Measurements from ENCODE around the gene PTGES3.
"Not testable (repeated sequence)": the region's sequence is repeated elsewhere in the genome, so short reads cannot be mapped to it uniquely, and the experiment has no call there.

PTGES3 gene

DNA sequence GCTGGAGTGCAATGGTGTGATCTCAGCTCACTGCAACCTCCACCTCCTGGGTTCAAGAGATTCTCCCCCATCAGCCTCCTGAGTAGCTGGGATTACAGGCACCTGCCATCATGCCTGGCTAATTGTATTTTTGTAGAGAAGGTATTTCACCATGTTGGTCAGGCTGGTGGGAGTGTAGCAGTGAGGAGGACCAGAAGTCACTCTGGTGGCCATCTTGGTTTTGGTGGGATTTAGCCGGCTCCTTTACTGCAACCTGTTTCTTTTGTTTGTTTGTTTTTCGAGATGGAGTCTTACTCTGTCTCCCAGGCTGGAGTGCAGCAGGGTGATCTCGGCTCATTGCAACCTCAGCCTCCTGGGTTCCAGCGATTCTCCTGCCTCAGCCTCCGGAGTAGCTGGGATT is 16.4 kb upstream of the PTGES3 start:
- not testable (repeated sequence) for DNase-seq

DNA sequence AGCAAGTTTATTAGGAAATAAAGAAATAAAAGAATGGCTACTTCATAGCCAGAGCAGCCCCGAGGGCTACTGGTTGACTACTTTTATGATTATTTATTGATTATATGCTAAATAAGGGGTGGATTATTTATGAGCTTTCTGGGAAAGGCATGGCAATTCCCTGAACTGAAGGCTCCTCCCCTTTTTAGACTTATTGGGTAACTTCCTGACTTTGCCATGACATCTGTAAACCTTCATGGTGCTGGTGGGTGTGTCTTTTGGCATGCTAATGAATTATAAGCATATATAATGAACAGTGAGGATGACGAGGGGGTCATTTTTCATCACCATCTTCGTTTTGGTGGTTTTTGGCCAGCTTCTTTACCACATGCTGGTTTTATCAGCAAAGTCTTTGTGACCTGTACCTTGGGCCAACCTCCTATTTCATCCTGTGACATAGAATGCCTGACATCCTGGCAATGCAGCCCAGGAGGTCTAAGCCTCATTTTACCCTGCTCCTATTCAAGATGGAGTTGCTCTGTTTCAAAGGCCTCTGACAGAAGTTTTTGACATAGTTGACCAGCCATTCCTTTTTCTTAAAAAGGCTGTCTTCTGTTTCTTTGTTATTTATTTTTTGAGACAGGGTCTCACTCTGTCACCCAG is 11.1 kb upstream of the PTGES3 start:
- no peak for DNase-seq

DNA sequence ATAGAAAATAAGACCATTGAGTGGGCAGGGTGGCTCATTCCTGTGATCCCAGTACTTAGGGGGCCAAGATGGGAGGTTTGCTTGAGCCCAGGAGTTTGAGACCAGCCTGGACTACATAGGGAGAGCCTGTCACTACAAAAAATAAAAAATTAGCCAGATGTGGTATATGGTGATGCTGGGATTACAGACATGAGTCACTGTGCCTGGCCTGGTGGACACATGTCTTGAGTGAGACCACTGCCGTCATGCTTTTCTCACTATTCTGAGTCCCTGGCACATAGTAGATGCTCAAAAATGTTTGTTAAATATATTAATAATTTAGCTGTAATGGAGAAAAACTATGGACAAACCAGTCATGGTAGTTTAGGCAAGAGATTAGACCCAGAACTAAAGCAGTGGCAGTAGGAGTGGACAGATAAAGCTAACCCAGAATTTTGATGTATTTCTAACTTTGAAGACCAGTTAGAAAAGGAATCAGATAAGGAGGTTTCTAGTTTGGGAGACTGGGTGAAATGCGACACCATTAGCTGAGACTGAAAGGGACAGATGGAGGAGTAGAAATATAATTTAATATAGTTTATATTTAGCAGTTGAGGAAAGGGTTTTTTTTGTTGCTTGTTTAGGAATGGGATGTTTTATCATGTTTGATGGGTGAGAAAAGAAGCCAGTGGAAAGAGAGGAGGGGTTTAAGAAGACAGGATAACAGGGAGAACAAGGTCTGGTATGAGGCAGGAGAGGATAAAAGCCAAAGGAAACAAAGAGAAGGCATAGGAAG is 7.4 kb upstream of the PTGES3 start:
- DNase-seq: no peak

- DNase-seq: no peak
Observed at GRCh38 chr12:56694161-56694560, 6.1 kb upstream of the PTGES3 start.

- DNase-seq: no peak
Observed at GRCh38 chr12:56688846-56689109, 694 bp upstream of the PTGES3 start.

DNA sequence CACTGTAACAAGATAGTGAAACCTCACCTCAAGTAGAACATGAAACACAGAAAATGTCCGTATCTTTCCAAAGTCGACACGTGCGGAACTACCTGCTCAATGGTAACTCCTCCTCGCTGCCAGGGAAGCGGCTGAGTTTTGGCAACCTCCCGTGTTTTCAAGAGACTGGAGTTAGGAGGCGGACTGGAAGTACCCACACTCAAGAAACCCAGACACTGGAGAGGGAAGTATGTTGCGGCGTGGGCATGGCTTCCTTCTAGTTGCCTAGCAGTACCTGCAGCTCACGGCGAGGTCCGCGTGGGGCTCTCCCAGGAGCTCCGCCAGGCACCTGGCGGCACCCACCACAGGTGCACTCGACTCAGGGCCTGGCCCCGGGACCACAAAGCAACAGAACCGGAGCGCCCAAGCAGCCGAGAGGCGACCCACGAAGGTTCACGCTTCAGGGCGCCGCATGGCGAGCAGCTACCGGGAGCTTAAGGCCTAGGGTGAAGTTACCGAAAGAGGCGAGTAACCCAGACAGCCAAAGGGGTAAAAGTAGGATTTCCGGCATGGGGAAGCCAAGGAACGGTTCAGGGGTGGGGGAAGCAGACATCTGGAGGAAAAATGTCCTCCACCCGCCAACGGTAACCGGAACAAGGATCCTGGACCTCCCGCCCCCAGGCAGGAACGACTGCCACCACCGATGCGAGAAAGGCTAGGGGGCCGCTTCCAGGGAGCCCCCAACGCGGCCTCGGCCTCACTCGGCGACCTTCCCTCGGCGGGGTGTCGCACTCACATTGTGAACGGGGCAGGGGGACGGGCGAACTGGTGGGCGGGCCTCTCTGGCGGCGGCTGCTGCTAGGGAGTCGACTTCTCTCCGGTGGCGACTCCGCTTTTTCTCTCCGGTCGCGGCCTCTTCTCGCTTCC is 608 bp downstream of the PTGES3 start:
- DNase-seq: peak; percentile 73

GRCh38 chr12:56684745-56685359 is 3.2 kb downstream of the PTGES3 start:
- DNase-seq: no peak

DNA sequence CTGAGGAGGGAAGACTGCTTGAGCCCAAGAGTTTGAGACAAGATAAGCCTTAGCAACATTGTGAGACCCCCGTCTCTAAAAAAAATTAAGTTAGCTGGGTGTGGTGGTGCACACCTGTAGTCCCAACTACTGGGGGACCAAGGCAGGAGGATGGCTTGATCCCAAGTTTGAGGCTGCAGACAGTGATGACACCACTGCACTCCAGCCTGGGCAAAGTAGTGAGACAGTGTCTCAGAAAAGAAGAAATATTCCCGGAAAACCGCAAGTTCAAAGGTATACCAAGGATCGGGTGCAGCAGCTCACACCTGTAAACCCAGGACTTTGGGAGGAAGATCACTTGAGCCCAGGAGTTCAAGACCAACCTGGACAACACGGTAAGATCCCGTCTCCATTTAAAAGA is 5.8 kb downstream of the PTGES3 start:
- no peak for DNase-seq

DNA sequence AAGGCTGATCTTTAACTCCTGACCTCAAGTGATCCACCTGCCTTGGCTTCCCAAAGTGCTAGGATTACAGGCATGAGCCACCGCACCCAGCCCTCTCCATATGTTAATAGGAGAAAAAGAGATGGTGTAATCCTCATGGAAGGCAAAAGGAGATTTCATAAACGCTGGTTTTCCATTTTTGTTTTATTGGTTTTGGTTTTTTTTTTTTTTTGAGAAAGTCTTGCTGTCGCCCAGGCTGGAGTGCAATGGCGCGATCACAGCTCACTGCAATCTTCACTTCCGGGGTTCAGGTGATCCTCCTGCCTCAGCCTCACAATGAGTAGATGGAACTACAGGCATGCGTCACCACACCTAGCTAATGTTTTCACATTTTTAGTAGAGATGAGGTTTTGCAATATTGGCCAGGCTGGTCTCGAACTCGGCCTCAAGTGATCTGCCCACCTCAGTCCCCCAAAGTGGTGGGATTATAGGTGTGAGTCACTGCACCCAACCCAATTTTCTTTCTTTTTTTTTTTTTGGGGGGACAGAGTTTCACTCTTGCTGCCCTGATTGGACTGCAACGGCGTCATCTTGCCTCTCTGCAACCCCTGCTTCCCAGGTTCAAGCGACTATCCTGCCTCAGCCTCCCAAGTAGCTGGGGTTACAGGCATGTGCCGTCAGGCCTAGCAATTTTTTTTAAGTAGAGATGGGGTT is 8.1 kb downstream of the PTGES3 start:
- no peak for DNase-seq

GRCh38 chr12:56678852-56679251 is 9.2 kb downstream of the PTGES3 start:
- no peak for DNase-seq

DNA sequence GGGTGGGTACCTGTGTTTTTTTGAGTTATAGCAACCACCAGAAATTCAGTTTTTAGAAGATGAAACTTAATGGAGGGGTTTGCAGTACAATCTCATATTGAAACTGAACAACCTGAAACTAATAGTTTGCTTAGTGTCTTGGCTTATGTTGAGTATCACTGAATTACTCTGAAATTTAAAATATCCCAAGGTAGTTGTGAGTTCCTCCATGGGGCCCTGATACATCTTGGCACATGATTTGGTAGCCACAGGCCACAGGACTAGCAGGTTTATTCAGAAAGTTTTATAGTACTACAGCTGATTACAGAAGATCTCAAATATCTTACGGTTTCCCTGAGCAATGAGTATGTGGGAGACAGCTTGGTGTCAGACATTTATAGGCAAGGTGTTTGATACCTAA is 10.4 kb downstream of the PTGES3 start:
- no peak for DNase-seq

DNA sequence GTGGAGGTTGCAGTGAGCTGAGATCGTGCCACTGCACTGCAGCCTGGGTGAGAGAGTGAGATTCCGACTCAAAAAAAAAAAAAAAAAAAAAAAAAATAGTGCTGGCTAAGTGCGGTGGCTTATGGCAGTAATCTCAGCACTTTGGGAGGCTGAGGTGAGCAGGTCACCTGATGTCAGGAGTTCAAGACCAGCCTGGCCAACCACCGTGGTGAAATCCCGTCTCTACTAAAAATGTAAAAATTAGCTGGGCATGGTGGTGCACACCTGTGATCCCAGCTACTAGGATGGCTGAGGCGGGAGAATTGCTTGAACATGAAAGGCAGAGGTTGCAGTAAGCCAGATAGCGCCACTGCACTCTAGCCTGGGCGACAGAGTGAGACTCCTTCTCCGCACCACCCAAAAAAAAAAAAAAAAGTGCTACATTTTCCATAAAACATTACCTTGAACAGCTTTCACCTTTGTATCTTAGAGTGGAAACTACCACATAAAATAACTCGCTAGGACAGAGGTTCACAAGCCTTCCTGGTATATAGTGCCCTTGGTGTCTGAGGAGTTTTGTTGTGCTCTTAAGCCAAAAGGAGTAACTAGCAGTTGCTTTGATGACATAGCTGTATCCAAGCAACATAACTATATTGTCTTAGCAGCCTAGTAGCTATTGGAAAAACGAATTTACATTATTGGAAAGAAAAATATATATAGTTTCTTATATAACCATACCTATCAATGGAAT is 11.1 kb downstream of the PTGES3 start:
- DNase-seq: no peak

DNA sequence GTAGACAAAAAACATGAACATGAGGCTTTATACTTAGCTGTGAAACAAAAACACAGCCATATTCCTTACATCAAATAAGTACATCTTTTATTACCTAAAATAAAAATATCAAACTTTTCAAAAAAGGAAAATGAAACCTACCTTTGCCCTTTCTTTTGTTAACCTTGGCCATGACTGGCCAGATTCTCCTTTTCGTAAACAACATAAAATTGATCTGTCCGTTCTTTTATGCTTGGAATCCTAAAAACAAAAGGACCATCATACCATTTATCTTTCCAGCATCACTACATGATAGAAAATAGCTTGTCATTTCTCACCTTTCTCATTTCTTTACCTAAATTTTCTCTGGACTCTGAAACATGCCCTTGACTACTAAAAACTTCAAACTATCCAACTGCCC is 16.5 kb downstream of the PTGES3 start:
- DNase-seq: no peak

DNA sequence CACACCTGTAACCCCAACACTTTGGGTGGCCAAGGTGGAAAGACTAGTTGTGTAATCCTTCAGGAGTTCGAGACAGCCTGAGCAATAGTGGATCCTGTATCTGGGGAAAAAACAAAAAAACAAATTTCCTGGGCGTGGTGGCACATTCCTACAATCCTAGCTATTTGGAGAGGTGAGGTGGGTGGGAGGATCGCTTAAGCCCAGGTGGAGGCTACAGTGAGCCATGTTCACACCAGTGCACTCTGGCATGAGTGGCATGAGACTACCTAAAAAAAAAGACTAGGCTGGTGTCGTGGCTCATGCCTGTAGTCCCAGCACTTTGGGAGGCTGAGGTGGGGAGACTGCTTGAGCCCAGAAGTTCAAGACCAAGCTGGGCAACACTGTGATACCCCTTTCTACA is 17.2 kb downstream of the PTGES3 start:
- DNase-seq: no peak

GRCh38 chr12:56668197-56668457 is 20.0 kb downstream of the PTGES3 start:
- DNase-seq: no peak

GRCh38 chr12:56661979-56662638 is 26.0 kb downstream of the PTGES3 start:
- DNase-seq: no peak

DNA sequence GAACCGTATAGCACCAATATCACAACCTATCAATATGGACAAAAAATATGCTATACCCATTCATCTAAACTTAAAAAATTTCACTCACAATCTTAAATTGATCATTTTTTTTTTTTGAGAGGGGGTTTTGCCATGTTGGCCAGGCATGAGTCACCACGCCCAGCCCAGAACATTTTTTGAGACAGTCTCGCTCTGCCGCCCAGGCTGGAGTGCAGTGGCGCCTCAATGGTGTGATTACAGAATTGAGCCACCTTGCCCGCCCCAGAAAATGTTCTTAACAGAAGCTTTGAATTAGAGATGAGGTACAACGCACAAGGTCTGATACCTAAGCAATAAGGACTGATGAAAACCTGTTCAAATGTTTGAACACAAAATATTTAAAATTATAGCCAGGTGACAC is 26.5 kb downstream of the PTGES3 start:
- DNase-seq: no peak

DNA sequence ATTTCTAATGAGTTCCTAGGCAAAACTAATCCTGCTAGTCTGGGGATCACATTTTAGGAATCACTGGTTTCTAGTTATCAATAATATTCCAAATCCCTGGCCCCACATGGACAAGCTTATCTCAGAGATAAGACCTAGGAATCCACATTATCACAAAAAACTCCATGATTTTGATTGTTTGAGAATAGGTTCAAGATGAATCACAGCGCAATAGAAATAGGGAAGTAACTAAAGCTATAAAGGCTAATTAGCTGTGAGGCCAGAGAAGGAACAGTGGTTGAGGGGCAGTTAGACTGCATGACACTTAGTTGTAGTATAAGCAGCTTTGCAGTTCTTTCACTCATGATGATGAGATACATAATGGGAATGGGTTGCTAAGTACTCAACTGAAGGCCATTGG is 29.2 kb downstream of the PTGES3 start:
- DNase-seq: no peak

GRCh38 chr12:56657416-56658379 is 30.4 kb downstream of the PTGES3 start:
- no peak for DNase-seq

GRCh38 chr12:56653781-56654180 is 34.3 kb downstream of the PTGES3 start:
- DNase-seq: not testable (repeated sequence)

- not testable (repeated sequence) for DNase-seq
Observed at GRCh38 chr12:56648023-56648422, 40.1 kb downstream of the PTGES3 start.

All from activated T-cell treated with anti-CD3 and anti-CD28 coated beads, Interleukin-2, amount 50 U/mL, for 1 hour (primary cell).